Measurements from ENCODE around the gene KLHL30.

KLHL30 gene

GRCh38 chr2:238120463-238121298, 17.8 kb upstream of the KLHL30 start:
- H2AFZ ChIP-seq (ENCODE audit: low read length): no peak overlapping the region
- no peaks in the 10 kb centered on the region for H4K20me1 ChIP-seq (ENCODE audit: insufficient read depth, low read length)
- H3K27me3 ChIP-seq (replicated peaks; ENCODE audit: insufficient read depth, low read length): no peaks in the 10 kb centered on the region; the same call in 1 of the 2 replicates
- no peaks in the 10 kb centered on the region for H3K36me3 ChIP-seq (replicated peaks; ENCODE audit: insufficient read depth, low read length)
- no peaks in the 10 kb centered on the region for H3K4me1 ChIP-seq (ENCODE audit: low read length)
- no peaks in the 10 kb centered on the region for H3K9me2 ChIP-seq (replicated peaks; ENCODE audit: insufficient read depth, low read length)
- H3F3A ChIP-seq (ENCODE audit: insufficient read depth, low read length): no peaks in the 10 kb centered on the region
- H3K4me3 ChIP-seq (ENCODE audit: low read length): no peak overlapping the region
- no peak overlapping the region for H3K27ac ChIP-seq (ENCODE audit: low read length)
- TF ChIP-seq EZH2 (optimal IDR thresholded peaks at IDR 0.05; ENCODE audit: low read depth, low read length) (no peak), CTCF (IDR thresholded peaks at IDR 0.05; ENCODE audit: low read length) (no peak)
- no peaks in the 10 kb centered on the region for H3K9me3 ChIP-seq (replicated peaks; ENCODE audit: insufficient read depth, low read length)
- H3K79me2 ChIP-seq (ENCODE audit: low read length): no peaks in the 10 kb centered on the region
- H3K9ac ChIP-seq (ENCODE audit: low read length): no peak overlapping the region
- no peak overlapping the region for H3K4me2 ChIP-seq (ENCODE audit: low read depth, low read length)
- DNase-seq: no peak

- no peak for DNase-seq
- H4K20me1 ChIP-seq (ENCODE audit: insufficient read depth, low read length): no peaks in the 10 kb centered on the region
- no peaks in the 10 kb centered on the region for H3K4me1 ChIP-seq (ENCODE audit: low read length)
- no peaks in the 10 kb centered on the region for H3K36me3 ChIP-seq (replicated peaks; ENCODE audit: insufficient read depth, low read length)
- H2AFZ ChIP-seq (ENCODE audit: low read length): no peak overlapping the region
- no peaks in the 10 kb centered on the region for H3F3A ChIP-seq (ENCODE audit: insufficient read depth, low read length)
- H3K27ac ChIP-seq (ENCODE audit: low read length): no peak overlapping the region
- H3K4me3 ChIP-seq (ENCODE audit: low read length): no peak overlapping the region
- H3K9ac ChIP-seq (ENCODE audit: low read length): no peak overlapping the region
- no peaks in the 10 kb centered on the region for H3K79me2 ChIP-seq (ENCODE audit: low read length)
- H3K9me3 ChIP-seq (replicated peaks; ENCODE audit: insufficient read depth, low read length): no peaks in the 10 kb centered on the region
- no peak overlapping the region for H3K4me2 ChIP-seq (ENCODE audit: low read depth, low read length)
- TF ChIP-seq EZH2phosphoT487 (IDR thresholded peaks at IDR 0.05; ENCODE audit: low read length) (no peak), EZH2 (optimal IDR thresholded peaks at IDR 0.05; ENCODE audit: low read depth, low read length) (no peak), CTCF (IDR thresholded peaks at IDR 0.05; ENCODE audit: low read length) (no peak)
- H3K9me2 ChIP-seq (replicated peaks; ENCODE audit: insufficient read depth, low read length): no peaks in the 10 kb centered on the region
- no peaks in the 10 kb centered on the region; the same call in 1 of the 2 replicates for H3K27me3 ChIP-seq (replicated peaks; ENCODE audit: insufficient read depth, low read length)
These were observed 16.8 kb upstream of the KLHL30 start for GRCh38 chr2:238121511-238122286.

GRCh38 chr2:238122287-238123217, 15.9 kb upstream of the KLHL30 start:
- Histone ChIP-seq H3K4me2 (ENCODE audit: low read depth, low read length) (no peak overlapping the region), H3F3A (ENCODE audit: insufficient read depth, low read length) (no peaks in the 10 kb centered on the region), H3K27me3 (replicated peaks; ENCODE audit: insufficient read depth, low read length) (no peaks in the 10 kb centered on the region; the same call in 1 of the 2 replicates), H3K27ac (ENCODE audit: low read length) (no peak overlapping the region), H3K79me2 (ENCODE audit: low read length) (no peaks in the 10 kb centered on the region), H2AFZ (ENCODE audit: low read length) (no peak overlapping the region), H3K9ac (ENCODE audit: low read length) (no peak overlapping the region), H3K9me3 (replicated peaks; ENCODE audit: insufficient read depth, low read length) (no peaks in the 10 kb centered on the region), H3K36me3 (replicated peaks; ENCODE audit: insufficient read depth, low read length) (no peaks in the 10 kb centered on the region), H3K4me3 (ENCODE audit: low read length) (no peak overlapping the region), H4K20me1 (ENCODE audit: insufficient read depth, low read length) (no peaks in the 10 kb centered on the region), H3K4me1 (ENCODE audit: low read length) (no peaks in the 10 kb centered on the region), H3K9me2 (replicated peaks; ENCODE audit: insufficient read depth, low read length) (no peaks in the 10 kb centered on the region)
- TF ChIP-seq EZH2 (optimal IDR thresholded peaks at IDR 0.05; ENCODE audit: low read depth, low read length) (no peak), EZH2phosphoT487 (IDR thresholded peaks at IDR 0.05; ENCODE audit: low read length) (no peak), CTCF (IDR thresholded peaks at IDR 0.05; ENCODE audit: low read length) (no peak)
- no peak for DNase-seq
